Ovary (tissue), 9 donors: Measurements from ENCODE around the gene BBX. TPM values are rescaled to one million over a fixed set of nuclear protein-coding genes. Genes with fewer than 3 reads are reported as not detected.

Experiments
- DNase-seq, 5 donors: peaks; one replicate each; pipeline ENCODE4 v3.0.0-alpha.2; 2019 to 2020
- H3K27ac ChIP-seq, 2 donors: fragments of 200-600 bp; one replicate each; pipeline versions ENCODE4 v1.5.1 to v1.8.0; 2019 to 2022
- H3K27me3 ChIP-seq: fragments of 200-600 bp; one replicate; pipeline ENCODE4 v1.8.0; 2022
- H3K36me3 ChIP-seq: fragments of 200-600 bp; sonication (generic); one replicate; pipeline ENCODE4 v1.5.1; 2019
- H3K4me1 ChIP-seq: one replicate; pipeline ENCODE4 v1.8.1; 2013; ENCODE audit warnings: mild to moderate bottlenecking, moderate library complexity; ENCODE audit not compliant: insufficient read depth
- H3K4me3 ChIP-seq: fragments of 200-600 bp; sonication (generic); one replicate; pipeline ENCODE4 v1.5.1; 2017
- H3K9me3 ChIP-seq, 2 donors: fragments of 200-600 bp in 1 of 2; sonication (generic) in 1 of 2; one replicate each; pipeline versions ENCODE4 v1.5.1 to v1.8.1; 2013 to 2019; ENCODE audit warnings: mild to moderate bottlenecking in 1 of 2, moderate library complexity in 1 of 2
- CTCF ChIP-seq, 3 donors: fragments of 450-650 bp in 2 of 3; fragments of 200-600 bp in 1 of 3; IDR thresholded peaks; one replicate each; pipeline versions ENCODE4 v1.5.1 to v1.8.0; 2016 to 2022; ENCODE audit warnings: antibody characterized with exemption in 3 of 3, mild to moderate bottlenecking in 1 of 3
- EP300 ChIP-seq: sonication (generic); formaldehyde crosslinking; IDR thresholded peaks from one replicate; pipeline ENCODE4 v1.6.1; 2017; ENCODE audit warnings: antibody characterized with exemption
- POLR2A ChIP-seq: fragments of 450-650 bp; IDR thresholded peaks from one replicate; pipeline ENCODE4 v1.6.1; 2017; ENCODE audit warnings: antibody characterized with exemption, mild to moderate bottlenecking, moderate library complexity
- WGBS, 3 donors: extraction: QIAGEN DNeasy Blood & Tissue Kit in 1 of 3; methylation state at CpG; one replicate each; pipeline versions ENCODE4 v1.1.5 to v1.1.7; 2013 to 2017; 5-methylcytosine and 5-hydroxymethylcytosine counted together
- intact Hi-C, 4 donors: fragments of 100-400 bp; cut with DNase I; formaldehyde crosslinking; loops; one replicate each; pipeline versions ENCODE4 v1.11.0 to v1.15.1; 2022 to 2023
- polyA plus RNA-seq, 2 donors: library from polyadenylated mRNA; stranded (reverse); fragments of 200-250 nt in 1 of 2; fragments of 350-450 nt in 1 of 2; fragmentation: Illumina TruSeq in 1 of 2; extraction: RNeasy Lipid Tissue Mini Kit (QIAGEN cat#74804) in 1 of 2; gene quantifications; one replicate each; pipeline ENCODE4 v1.2.3, GENCODE V29; 2013 to 2014
- total RNA-seq, 7 donors: library from RNA; depleted of rRNA in 2 of 7; stranded (reverse); fragments of >200 nt in 2 of 7; fragmentation: NEBNext Ultra II Directional in 3 of 7; extraction: Animal tissue kit (Norgen Biotek cat#: 25700) in 3 of 7; gene quantifications; one replicate each; pipeline versions ENCODE4 v1.1.0 to v1.2.4, GENCODE V29; 2016 to 2023
- donor health status: DM: no; HTN: no; CAD: no; lungs with moderate emphysema.
- donor health status: DM: no; HTN: no; CAD: no.
- donor health status: Bipolar disorder and iron deficiency.
- donor health status: DM: yes; HTN: yes; CAD: no.
- donor health status: DM: no; HTN: no; CAD: no.
- donor health status: DM: yes; HTN: yes; CAD: no.

BBX gene
- total and polyA plus RNA-seq, 9 donors = 15.8 to 114 (median 86.3) TPM

- DNase-seq = no peak
- WGBS, 3 donors = 82 to 91% (median 91%) methylated on average over 3 of the region's 3 CpGs
- TF ChIP-seq EP300 = no peak
- TF ChIP-seq POLR2A = no peak
- TF ChIP-seq CTCF (IDR thresholded peaks at IDR 0.05) = no peak
- Histone ChIP-seq H3K27me3 (no peaks in the 10 kb centered on the region), H3K36me3 (no peaks in the 10 kb centered on the region), H3K9me3 (no peaks in the 10 kb centered on the region), H3K4me3 (no peak overlapping the region), H3K4me1 (no peaks in the 10 kb centered on the region), H3K27ac (no peak overlapping the region)
- intact Hi-C loops = loop anchor here in 3 of 4 donors (10.0 kb wide), 3 partner anchors 53 to 243 kb away; no protein-coding TSS in a partner anchor
Observed at GRCh38 chr3:107681396-107681795, 158.6 kb downstream of the BBX start.

GRCh38 chr3:107682580-107682979 is 159.8 kb downstream of the BBX start:
- intact Hi-C loops = loop anchor here in 3 of 4 donors (10.0 kb wide), 3 partner anchors 52 to 242 kb away; no protein-coding TSS in a partner anchor

GRCh38 chr3:107683447-107683846 is 160.7 kb downstream of the BBX start:
- no peaks in the 10 kb centered on the region for H3K9me3 ChIP-seq
- intact Hi-C loops = loop anchor here in 3 of 4 donors (10.0 kb wide), 3 partner anchors 51 to 241 kb away; no protein-coding TSS in a partner anchor
- DNase-seq = no peak
- TF ChIP-seq EP300 (no peak), POLR2A (no peak), CTCF (IDR thresholded peaks at IDR 0.05) (no peak)
- no peak overlapping the region for H3K27ac ChIP-seq
- 81 to 82% (median 82%) methylated on average over 4 of the region's 4 CpGs for WGBS, 3 donors
- no peaks in the 10 kb centered on the region for H3K27me3 ChIP-seq
- no peaks in the 10 kb centered on the region for H3K36me3 ChIP-seq
- no peaks in the 10 kb centered on the region for H3K4me1 ChIP-seq
- no peak overlapping the region for H3K4me3 ChIP-seq

More at GRCh38 chr3:107682580-107682979, 159.8 kb downstream of the BBX start:
- Histone ChIP-seq H3K27ac (no peak overlapping the region), H3K9me3 (no peaks in the 10 kb centered on the region), H3K27me3 (no peaks in the 10 kb centered on the region), H3K4me3 (no peak overlapping the region), H3K4me1 (no peaks in the 10 kb centered on the region), H3K36me3 (no peaks in the 10 kb centered on the region)
- no peak for DNase-seq
- WGBS, 3 donors = 90 to 96% (median 92%) methylated on average over 1 of the region's 1 CpG
- no peak for TF ChIP-seq POLR2A
- no peak for TF ChIP-seq EP300
- TF ChIP-seq CTCF (IDR thresholded peaks at IDR 0.05) = no peak

- WGBS, 3 donors = 76 to 82% (median 80%) methylated on average over 5 of the region's 5 CpGs
- Histone ChIP-seq H3K27ac (no peak overlapping the region), H3K4me3 (no peak overlapping the region), H3K4me1 (no peaks in the 10 kb centered on the region), H3K27me3 (no peaks in the 10 kb centered on the region), H3K36me3 (no peaks in the 10 kb centered on the region), H3K9me3 (no peaks in the 10 kb centered on the region)
- intact Hi-C loops = loop anchor here in 3 of 4 donors (10.0 kb wide), 3 partner anchors 50 to 240 kb away; no protein-coding TSS in a partner anchor
- no peak for DNase-seq
- no peak for TF ChIP-seq CTCF (IDR thresholded peaks at IDR 0.05)
- TF ChIP-seq POLR2A = no peak
- no peak for TF ChIP-seq EP300
Observed at GRCh38 chr3:107684431-107684925, 161.7 kb downstream of the BBX start.
